C4-2B (cell line): Measurements from ENCODE around the gene RPH3AL.
"Not testable (repeated sequence)": the region's sequence is repeated elsewhere in the genome, so short reads cannot be mapped to it uniquely, and the experiment has no call there.

Experiments used
- H3K27ac ChIP-seq: fragments of 450-650 bp; 2 replicates; pipeline ENCODE4 v1.5.1; 2017
- CTCF ChIP-seq: fragments of 450-650 bp; conservative IDR thresholded peaks from 2 replicates; pipeline ENCODE4 v1.5.1; 2017; ENCODE audit warnings: mild to moderate bottlenecking
- ZFX ChIP-seq: fragments of 450-650 bp; IDR thresholded peaks from 2 replicates; pipeline ENCODE4 v1.6.1; 2017

Gene RPH3AL

GRCh38 chr17:214881-215331 lies 137.7 kb downstream of the RPH3AL start:
- H3K27ac ChIP-seq: peak overlapping the region; percentile 45; the same call in 1 of the 2 replicates
- TF ChIP-seq CTCF (no peak), ZFX (no peak)

GRCh38 chr17:213286-214105 lies 139.1 kb downstream of the RPH3AL start:
- TF ChIP-seq ZFX: no peak
- TF ChIP-seq CTCF: no peak
- H3K27ac ChIP-seq: no peak overlapping the region

GRCh38 chr17:210402-210801 lies 142.2 kb downstream of the RPH3AL start:
- no peak overlapping the region for H3K27ac ChIP-seq
- TF ChIP-seq CTCF (no peak), ZFX (no peak)

GRCh38 chr17:208429-208828 lies 144.2 kb downstream of the RPH3AL start:
- no peak overlapping the region for H3K27ac ChIP-seq
- no peak for TF ChIP-seq CTCF
- no peak for TF ChIP-seq ZFX

- no peak overlapping the region for H3K27ac ChIP-seq
- TF ChIP-seq CTCF (no peak), ZFX (no peak)
Measured at GRCh38 chr17:207775-208174, 144.8 kb downstream of the RPH3AL start.

GRCh38 chr17:206941-207560 lies 145.6 kb downstream of the RPH3AL start:
- no peak for TF ChIP-seq CTCF
- no peak for TF ChIP-seq ZFX
- H3K27ac ChIP-seq: no peak overlapping the region

- H3K27ac ChIP-seq: not testable (repeated sequence)
Measured at GRCh38 chr17:206484-206883, 146.1 kb downstream of the RPH3AL start.

- no peak for TF ChIP-seq CTCF
- no peak for TF ChIP-seq ZFX
- H3K27ac ChIP-seq: no peak overlapping the region
Measured at GRCh38 chr17:205817-206216, 146.8 kb downstream of the RPH3AL start.
